DMS 273 (cell line): ENCODE results near the gene HTR3C.
"Not testable (repeated sequence)": the region's sequence is repeated elsewhere in the genome, so short reads cannot be mapped to it uniquely, and the experiment has no call there.

Source experiments
- DNase-seq: peaks from one replicate; lab custom pipeline; 2025; ENCODE audit not compliant: unreplicated experiment; lab: John Stamatoyannopoulos, UW

HTR3C gene, protein sequence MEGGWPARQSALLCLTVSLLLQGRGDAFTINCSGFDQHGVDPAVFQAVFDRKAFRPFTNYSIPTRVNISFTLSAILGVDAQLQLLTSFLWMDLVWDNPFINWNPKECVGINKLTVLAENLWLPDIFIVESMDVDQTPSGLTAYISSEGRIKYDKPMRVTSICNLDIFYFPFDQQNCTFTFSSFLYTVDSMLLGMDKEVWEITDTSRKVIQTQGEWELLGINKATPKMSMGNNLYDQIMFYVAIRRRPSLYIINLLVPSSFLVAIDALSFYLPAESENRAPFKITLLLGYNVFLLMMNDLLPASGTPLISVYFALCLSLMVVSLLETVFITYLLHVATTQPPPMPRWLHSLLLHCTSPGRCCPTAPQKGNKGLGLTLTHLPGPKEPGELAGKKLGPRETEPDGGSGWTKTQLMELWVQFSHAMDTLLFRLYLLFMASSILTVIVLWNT

GRCh38 chr3:184052767-184053166 lies at the start of gene HTR3C:
Gene HTR3C, plus strand, starts transcription at chr3:184053047. Its CDS starts 34 bp downstream, at chr3:184053081.
- no peak for DNase-seq

DNA sequence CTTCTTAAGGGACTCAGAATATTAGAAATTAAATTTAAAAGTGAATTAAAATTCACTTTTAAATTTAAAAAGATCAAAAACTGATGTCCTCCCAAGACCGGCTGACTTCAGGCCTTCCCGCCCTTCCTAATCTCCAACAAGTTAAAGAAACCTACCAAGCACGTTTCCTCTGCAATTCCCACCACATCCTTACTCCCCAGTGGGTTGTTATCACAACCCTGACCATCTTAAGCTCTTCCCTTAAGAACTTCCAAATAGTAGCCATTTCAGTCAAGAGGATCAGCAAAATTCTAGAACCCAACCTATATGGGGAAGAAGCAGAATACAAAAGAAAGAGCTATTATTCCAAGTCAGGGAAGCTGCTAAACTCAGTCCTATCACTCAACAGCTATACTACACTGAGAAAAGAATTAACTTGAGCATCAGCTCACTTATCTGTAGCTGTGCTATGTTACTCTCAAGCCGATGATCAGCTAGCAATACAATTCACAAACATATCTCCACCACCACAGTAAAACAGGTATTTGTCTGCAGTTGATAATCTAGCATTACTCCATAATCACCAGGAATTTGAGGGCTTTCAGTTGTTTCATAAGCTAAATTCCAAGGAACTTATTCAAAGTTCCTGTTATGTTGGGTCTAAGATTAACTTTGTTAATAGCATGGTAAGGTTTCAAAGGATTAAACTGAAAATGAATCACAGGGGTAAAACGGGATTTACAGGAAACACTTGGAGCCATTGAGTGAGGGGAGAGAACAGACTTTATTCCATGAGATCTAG lies 49.5 kb upstream of the HTR3C start:
- no peak for DNase-seq

GRCh38 chr3:184004476-184004875 lies 48.4 kb upstream of the HTR3C start:
- no peak for DNase-seq

DNA sequence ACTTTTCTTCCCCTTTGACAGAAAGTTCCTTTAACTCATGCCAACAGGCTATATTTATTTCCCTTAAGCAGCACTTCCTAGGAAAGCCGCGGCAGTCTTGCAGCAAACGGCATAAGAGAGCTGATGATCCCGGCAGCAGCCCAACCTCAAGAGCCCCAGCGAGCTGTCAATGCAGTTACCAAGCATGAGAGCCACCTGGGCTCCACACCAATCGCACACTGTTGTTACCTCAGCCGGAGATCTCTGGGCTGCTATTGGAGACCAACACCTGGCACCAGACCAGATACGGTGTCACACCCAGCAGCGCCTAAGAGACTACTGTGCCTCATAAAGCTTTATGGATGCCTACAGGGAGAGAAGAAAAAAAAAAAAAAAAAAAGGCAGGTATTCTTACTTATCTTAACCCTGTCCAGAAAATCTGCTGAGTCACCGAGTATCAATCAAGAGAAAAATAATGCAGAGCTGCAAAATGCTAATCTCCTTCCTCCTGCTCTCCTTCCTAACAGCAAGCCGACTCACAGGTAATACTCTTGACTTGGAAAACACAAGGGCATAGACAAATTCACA lies 46.8 kb upstream of the HTR3C start:
- DNase-seq = peak; percentile 97

GRCh38 chr3:184007143-184007813 lies 45.6 kb upstream of the HTR3C start:
- not testable (repeated sequence) for DNase-seq

- DNase-seq = no peak
Observed at GRCh38 chr3:184008161-184008560, 44.7 kb upstream of the HTR3C start.

DNA sequence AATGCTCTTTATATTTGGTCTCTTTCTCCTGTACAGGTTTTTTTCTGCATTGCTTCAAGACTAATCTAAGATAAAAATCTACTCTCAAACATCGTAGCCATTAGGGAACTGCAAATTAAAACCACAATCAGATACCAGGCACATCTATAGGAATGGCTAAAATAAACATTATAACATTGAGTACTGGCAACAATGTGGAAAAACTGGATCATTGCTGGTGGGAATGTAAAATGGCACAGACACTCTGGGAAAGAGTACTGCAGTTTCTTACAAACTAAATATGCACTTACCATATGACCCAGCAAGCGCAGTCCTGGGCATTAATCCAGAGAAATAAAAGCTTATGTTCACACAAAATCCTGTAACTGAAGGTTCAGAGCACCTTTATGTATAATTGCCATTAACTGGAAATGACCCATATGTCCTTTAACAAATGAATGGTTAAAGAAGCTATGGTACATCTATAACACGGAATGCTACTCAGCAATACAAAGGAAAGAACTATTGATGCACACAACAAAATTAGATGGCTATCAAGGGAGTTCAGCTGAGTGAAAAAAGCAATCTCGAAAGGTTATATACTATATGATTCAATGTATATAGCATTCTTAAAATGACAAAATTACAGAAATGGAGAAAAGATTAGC lies 41.5 kb upstream of the HTR3C start:
- no peak for DNase-seq

- no peak for DNase-seq
Observed at GRCh38 chr3:184011937-184012889, 40.6 kb upstream of the HTR3C start.

- peak; percentile 90 for DNase-seq
Observed at GRCh38 chr3:184015381-184016019, 37.3 kb upstream of the HTR3C start.

GRCh38 chr3:184016169-184016570 lies 36.7 kb upstream of the HTR3C start:
- peak; percentile 51 for DNase-seq

DNA sequence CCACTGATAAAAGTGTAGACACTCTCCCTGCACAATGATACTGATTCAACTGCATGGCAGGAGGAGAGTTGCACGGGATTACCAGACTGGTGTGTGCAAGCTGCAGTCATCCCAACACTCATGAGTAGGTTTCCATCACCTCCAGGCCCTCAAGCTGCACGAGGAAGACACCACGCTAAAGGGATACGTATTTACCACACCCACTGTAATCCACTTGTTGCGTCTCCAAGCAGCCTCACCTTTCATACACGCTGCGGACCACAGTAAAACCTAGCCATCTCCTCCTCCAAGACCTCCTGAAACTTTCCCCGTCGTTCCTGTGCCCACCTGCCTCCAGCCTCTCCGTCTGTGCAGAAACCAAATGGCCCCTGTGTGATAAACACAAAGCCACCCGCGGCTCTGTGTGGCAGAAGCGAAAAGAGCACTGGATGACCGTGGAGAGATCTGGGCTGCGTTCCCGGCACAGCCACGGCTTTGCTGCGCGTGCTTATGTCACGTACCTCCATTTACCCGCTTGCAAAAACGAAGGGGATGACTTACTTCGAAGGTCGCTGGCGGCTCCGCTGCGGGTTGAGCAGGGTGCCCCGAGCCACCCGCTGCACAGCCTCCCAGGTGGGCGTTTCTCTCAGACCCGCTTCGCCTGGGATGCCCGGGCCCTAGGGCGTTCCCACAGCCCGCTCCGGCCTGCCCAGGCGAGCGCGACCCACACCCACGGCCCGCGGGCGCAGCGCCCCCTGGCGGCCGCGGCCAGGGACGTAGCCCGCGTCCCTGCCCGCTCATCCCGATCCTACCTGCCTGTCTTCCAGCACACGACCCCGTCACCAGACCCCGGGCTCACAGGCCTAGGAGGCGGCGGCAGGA lies 35.8 kb upstream of the HTR3C start:
- peak; percentile 89 for DNase-seq

DNA sequence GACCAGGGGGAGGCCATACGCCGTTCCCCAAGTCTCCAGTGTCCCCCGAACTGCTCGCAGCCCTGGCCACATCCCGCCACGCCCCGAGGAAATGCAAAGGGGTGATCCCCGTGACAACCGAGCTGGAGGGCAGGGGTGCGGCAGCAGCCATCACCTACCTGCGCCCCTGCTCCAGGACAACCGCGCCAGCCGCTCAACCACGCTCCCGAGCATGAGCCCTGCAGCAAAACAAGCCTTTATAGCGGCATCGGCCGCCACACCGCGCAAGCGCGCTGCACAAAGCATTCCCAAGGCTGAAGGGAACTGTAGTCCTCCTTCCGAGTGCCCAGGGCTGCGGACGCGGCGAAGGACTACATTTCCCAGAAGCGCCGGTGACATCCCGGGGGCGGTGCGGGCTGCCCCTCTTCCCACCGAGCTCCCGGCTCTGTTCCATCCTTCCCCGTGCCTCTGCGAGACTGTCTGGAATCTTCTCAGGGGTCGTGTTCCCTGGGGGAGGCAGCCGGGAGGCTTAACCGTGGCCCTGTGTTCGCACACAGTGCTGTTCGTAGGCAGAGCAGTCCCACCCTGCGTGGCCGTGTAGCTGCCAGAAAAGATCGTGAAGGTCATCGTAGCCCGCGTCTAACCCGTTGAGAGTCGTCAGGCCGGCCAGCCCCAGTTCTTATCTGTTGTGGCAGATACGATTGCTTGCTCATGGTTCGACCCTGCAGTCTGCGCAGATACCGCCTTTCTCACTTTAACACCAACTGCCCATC lies 35.0 kb upstream of the HTR3C start, which contains the start of gene ABCC5:
ABCC5 (minus strand) TSS at position 213 of the 752 bp plus-strand sequence. CDS start 3,492 bp downstream, outside the sequence.
- DNase-seq = peak; percentile 99

GRCh38 chr3:184018424-184018973 lies 34.3 kb upstream of the HTR3C start:
- no peak for DNase-seq

GRCh38 chr3:184022323-184022722 lies 30.5 kb upstream of the HTR3C start:
- DNase-seq = no peak

DNA sequence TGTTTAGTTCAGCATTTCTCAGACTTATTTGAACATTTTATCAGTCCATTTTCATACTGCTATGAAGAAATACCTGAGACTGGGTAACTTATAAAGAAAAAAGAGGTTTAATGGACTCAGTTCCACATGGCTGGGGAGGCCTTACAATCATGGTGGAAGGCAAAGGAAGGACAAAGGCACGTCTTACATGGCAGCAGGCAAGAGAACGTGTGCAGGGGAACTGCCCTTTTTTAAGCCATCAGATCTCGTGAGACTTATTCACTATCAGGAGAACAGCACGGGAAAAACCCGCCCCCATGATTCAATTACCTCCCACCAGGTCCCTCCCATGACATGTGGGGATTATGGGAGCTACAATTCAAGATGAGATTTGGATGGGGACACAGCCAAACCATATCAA lies 27.6 kb upstream of the HTR3C start:
- not testable (repeated sequence) for DNase-seq

DNA sequence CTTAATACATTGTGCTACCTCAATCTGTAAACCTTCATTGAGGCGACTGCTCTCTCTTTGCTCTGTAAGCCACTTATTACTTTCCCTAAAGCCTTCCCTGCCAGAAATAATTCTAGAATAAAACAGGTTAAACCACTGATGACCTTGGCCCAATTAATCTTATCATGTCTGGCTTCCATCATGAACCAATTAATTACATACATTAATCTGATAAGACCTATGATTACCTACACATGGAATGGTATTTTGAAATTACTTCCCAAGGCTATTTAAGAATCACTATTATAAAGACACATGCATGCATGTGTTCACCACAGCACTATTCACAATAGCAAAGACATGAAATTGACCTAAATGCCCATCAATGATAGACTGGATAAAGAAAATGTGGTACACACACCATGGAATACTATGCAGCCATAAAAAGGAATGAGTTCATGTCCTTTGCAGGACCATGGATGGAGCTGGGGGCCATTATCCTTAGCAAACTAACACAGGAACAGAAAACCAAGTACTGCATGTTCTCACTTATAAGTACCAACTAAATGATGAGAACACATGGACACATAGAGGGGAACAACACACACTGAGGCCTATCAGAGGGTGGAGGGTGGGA lies 24.5 kb upstream of the HTR3C start:
- DNase-seq = not testable (repeated sequence)

DNA sequence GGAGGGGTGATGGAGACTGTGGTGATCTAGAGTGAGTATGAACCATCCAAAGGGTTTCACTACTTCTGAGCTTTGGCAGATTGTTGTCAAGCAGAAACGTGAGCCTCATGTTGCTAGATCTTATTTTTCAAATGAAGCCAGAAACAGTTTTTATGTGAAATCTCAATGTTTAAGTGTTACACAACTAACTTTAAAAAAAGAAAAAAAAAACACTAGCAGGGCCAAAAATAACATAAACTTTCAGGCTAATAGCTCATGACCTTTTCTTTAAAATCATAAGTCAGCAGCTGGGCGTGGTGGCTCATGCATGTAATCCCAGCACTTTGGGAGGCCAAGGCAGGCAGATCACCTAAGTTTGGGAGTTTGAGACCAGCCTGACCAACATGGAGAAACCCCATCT lies 23.4 kb upstream of the HTR3C start:
- DNase-seq = no peak
